SK-N-SH treated with all-trans-retinoic acid at 6 μM for 48 hours (cell line): ENCODE data around the gene MTMR3.

ENCODE experiments used
- ATAC-seq: fragments of 200-7000 bp; cut with Tn5 transposase; 3 replicates; pipeline ENCODE4 v1.9.1; 2020; ENCODE audit warnings: mild to moderate bottlenecking, moderate library complexity
- BACH2 ChIP-seq: fragments of 250-450 bp; sonication (Bioruptor Pico); IDR thresholded peaks from 2 replicates; pipeline ENCODE4 v1.9.0; 2021; ENCODE audit warnings: mild to moderate bottlenecking, borderline replicate concordance
- CSDC2 ChIP-seq: fragments of 250-450 bp; sonication (Bioruptor Pico); IDR thresholded peaks from 2 replicates; pipeline ENCODE4 v1.5.0; 2020; ENCODE audit warnings: mild to moderate bottlenecking, moderate library complexity
- CSRNP3 ChIP-seq: fragments of 250-450 bp; sonication (Bioruptor Pico); IDR thresholded peaks from 2 replicates; pipeline ENCODE4 v1.5.1; 2021; ENCODE audit warnings: mild to moderate bottlenecking, moderate library complexity
- ESRRG ChIP-seq: fragments of 250-450 bp; sonication (Bioruptor Pico); IDR thresholded peaks from 2 replicates; pipeline ENCODE4 v1.6.1; 2021; ENCODE audit warnings: mild to moderate bottlenecking
- GLIS3 ChIP-seq: fragments of 250-450 bp; sonication (Bioruptor Pico); IDR thresholded peaks from 2 replicates; pipeline ENCODE4 v1.5.0; 2020; ENCODE audit warnings: mild to moderate bottlenecking, moderate library complexity
- ISL1 ChIP-seq: fragments of 250-450 bp; sonication (Bioruptor Pico); IDR thresholded peaks from 2 replicates; pipeline ENCODE4 v2.1.2; 2022; ENCODE audit warnings: mild to moderate bottlenecking, moderate library complexity
- OSR1 ChIP-seq: fragments of 250-450 bp; sonication (Bioruptor Pico); IDR thresholded peaks from 2 replicates; pipeline ENCODE4 v1.8.0; 2022; ENCODE audit warnings: moderate library complexity, mild to moderate bottlenecking, inconsistent platforms
- PATZ1 ChIP-seq: fragments of 250-450 bp; sonication (Bioruptor Pico); IDR thresholded peaks from 2 replicates; pipeline ENCODE4 v1.8.0; 2020; ENCODE audit warnings: mild to moderate bottlenecking, moderate library complexity, borderline replicate concordance
- POU6F1 ChIP-seq: fragments of 250-450 bp; sonication (Bioruptor Pico); IDR thresholded peaks from 2 replicates; pipeline ENCODE4 v1.8.0; 2021; ENCODE audit warnings: low read depth, mild to moderate bottlenecking, moderate library complexity, borderline replicate concordance
- RARB ChIP-seq: fragments of 250-450 bp; sonication (Bioruptor Pico); IDR thresholded peaks from 2 replicates; pipeline ENCODE4 v1.8.0; 2021; ENCODE audit warnings: mild to moderate bottlenecking, moderate library complexity
- SNAI2 ChIP-seq: fragments of 250-450 bp; sonication (Bioruptor Pico); IDR thresholded peaks from 2 replicates; pipeline ENCODE4 v1.5.0; 2020; ENCODE audit warnings: mild to moderate bottlenecking, moderate library complexity
- TCF4 ChIP-seq: fragments of 250-450 bp; sonication (Bioruptor Pico); IDR thresholded peaks from 2 replicates; pipeline ENCODE4 v1.8.0; 2021; ENCODE audit warnings: mild to moderate bottlenecking, moderate library complexity, borderline replicate concordance
- TOX ChIP-seq: fragments of 250-450 bp; sonication (Bioruptor Pico); IDR thresholded peaks from 2 replicates; pipeline ENCODE4 v1.8.0; 2021; ENCODE audit warnings: mild to moderate bottlenecking, moderate library complexity, borderline replicate concordance
- ZC3H10 ChIP-seq: fragments of 250-450 bp; sonication (Bioruptor Pico); IDR thresholded peaks from 2 replicates; pipeline ENCODE4 v1.5.1; 2021; ENCODE audit warnings: mild to moderate bottlenecking, moderate library complexity
- ZFP30 ChIP-seq: fragments of 450-650 bp; formaldehyde crosslinking; IDR thresholded peaks from 2 replicates; pipeline ENCODE4 v1.5.0; 2022; ENCODE audit warnings: mild to moderate bottlenecking, moderate library complexity
- ZNF565 ChIP-seq: fragments of 450-650 bp; formaldehyde crosslinking; conservative IDR thresholded peaks from 2 replicates; pipeline ENCODE4 v1.5.0; 2020; ENCODE audit warnings: low read depth, mild to moderate bottlenecking, moderate library complexity
- ZNF70 ChIP-seq: fragments of 450-650 bp; formaldehyde crosslinking; IDR thresholded peaks from 2 replicates; pipeline ENCODE4 v1.5.0; 2020; ENCODE audit warnings: mild to moderate bottlenecking, moderate library complexity
- ZNF8 ChIP-seq: fragments of 450-650 bp; formaldehyde crosslinking; IDR thresholded peaks from 2 replicates; pipeline ENCODE4 v1.5.0; 2020; ENCODE audit warnings: mild to moderate bottlenecking, moderate library complexity
- TF ChIP-seq, protein P1 (sequence below): fragments of 250-450 bp; sonication (Bioruptor Pico); IDR thresholded peaks from 2 replicates; pipeline ENCODE4 v1.5.1; 2020; ENCODE audit warnings: low read depth, mild to moderate bottlenecking, moderate library complexity

Gene MTMR3

DNA sequence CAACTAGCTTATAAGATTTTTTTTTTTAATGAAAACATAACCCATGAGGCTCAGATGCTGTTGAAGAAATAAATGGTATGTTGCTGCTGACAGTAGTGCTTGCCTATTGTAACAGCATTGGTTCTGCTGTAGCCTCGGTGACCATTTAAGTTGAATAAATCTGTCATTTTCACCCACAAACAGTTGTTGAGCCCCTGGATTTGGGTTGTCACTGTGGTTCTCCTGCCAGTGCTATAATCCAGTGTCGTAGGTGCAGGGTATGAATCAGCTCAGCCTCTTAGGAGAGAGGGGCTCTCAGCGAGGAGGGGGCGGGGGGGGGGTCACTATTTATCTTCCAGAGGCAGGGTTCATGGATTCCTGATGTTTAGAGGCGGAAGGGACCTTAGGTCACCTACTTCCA, 147.4 kb downstream of the MTMR3 start (continued):
- no peak for TF ChIP-seq ZNF565 (CRISPR knock-in tag)
- no peak for TF ChIP-seq ZNF8 (CRISPR knock-in tag)
- no peak for TF ChIP-seq SNAI2 (CRISPR knock-in tag)
- TF ChIP-seq ISL1 (CRISPR knock-in tag): no peak
- no peak for TF ChIP-seq GLIS3
- no peak for TF ChIP-seq ZNF70 (CRISPR knock-in tag)
- no peak for TF ChIP-seq OSR1 (CRISPR knock-in tag)
- TF ChIP-seq RARB: no peak
- TF ChIP-seq ZFP30 (CRISPR knock-in tag): no peak
- TF ChIP-seq TCF4: no peak
- no peak for TF ChIP-seq CSDC2 (CRISPR knock-in tag)
- TF ChIP-seq, protein P1, sequence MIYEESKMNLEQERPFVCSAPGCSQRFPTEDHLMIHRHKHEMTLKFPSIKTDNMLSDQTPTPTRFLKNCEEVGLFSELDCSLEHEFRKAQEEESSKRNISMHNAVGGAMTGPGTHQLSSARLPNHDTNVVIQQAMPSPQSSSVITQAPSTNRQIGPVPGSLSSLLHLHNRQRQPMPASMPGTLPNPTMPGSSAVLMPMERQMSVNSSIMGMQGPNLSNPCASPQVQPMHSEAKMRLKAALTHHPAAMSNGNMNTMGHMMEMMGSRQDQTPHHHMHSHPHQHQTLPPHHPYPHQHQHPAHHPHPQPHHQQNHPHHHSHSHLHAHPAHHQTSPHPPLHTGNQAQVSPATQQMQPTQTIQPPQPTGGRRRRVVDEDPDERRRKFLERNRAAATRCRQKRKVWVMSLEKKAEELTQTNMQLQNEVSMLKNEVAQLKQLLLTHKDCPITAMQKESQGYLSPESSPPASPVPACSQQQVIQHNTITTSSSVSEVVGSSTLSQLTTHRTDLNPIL: no peak

- TF ChIP-seq POU6F1 (no peak), ZNF70 (CRISPR knock-in tag) (no peak), PATZ1 (no peak), ZC3H10 (CRISPR knock-in tag) (no peak), BACH2 (CRISPR knock-in tag) (no peak), CSRNP3 (CRISPR knock-in tag) (no peak), ZNF8 (CRISPR knock-in tag) (no peak), ISL1 (CRISPR knock-in tag) (no peak)
- TF ChIP-seq, protein P1: no peak
- ATAC-seq: no peak
These were observed 148.4 kb downstream of the MTMR3 start for GRCh38 chr22:30031328-30031727.

DNA sequence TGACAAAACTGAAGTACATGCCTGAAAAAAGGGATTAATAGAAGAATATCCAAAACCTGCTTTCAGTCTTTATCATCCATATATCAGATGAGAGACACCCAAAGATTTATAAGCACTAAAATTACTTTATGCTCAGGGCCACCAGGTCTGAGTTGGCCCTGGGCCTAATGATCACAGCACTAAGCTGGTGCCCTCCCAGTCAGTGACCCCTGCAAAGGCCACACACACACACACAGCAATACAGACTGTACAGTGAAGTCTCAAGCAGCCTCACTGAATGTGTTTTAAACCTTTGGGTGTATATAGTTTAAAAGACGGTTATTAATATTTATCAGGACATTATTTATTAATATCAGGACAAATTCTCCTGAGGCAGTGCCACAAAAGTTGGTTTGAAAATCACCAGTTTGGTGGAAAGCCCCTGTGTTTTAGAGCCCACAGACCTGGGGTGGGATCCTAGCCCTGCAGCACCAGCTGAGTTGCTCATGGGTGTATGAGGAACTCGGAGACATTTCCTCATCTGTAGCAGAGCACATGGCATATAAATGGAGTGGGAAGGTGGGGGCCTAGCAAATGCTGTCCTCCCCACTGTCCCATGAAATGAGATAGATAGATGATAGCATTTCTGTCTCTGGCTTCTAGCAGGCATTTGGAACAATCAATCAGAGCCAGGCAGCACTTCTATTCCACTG, 148.9 kb downstream of the MTMR3 start:
- no peak for ATAC-seq
- TF ChIP-seq ESRRG (CRISPR knock-in tag) (no peak), CSDC2 (CRISPR knock-in tag) (no peak), ZNF565 (CRISPR knock-in tag) (no peak), POU6F1 (no peak)

DNA sequence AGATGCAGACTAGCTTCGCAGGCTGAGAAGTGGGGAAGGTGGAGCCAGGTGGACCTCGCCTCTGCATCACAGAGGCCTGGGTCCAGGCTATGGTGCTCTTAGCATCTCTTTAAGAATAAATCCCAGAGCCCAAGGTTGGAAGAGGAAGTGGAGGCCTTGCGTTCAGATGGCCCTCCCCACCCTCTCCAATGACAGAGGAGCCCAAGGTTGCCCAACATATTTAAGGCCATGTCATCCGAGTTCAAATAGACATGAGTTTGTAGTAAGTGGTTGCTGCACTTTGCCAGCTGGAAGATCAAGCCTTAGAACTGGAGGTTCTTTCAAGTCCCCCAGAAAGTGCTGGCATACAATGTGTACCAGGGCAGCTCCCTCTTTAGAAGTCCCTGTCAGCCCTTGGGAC, 150.2 kb downstream of the MTMR3 start:
- TF ChIP-seq ZNF70 (CRISPR knock-in tag) (no peak), TOX (no peak), GLIS3 (no peak)

More for the DNA sequence above, 150.2 kb downstream of the MTMR3 start:
- no peak for ATAC-seq
